SU-DHL-6 (cell line): ENCODE results near the gene RANBP9.

ENCODE experiments used
- H2AFZ ChIP-seq: fragments of 200-600 bp; sonication (generic); 2 replicates; pipeline ENCODE4 v1.6.1; 2014; ENCODE audit warnings: low read depth, mild to moderate bottlenecking, moderate library complexity, mixed read lengths, antibody characterized with exemption, low read length; ENCODE audit not compliant: severe bottlenecking
- H3F3A ChIP-seq: fragments of 200-600 bp; shearing (Covaris generic); 2 replicates; pipeline ENCODE4 v1.6.0; 2016; ENCODE audit warnings: antibody characterized with exemption, mild to moderate bottlenecking; ENCODE audit not compliant: insufficient read depth
- H3K27ac ChIP-seq: fragments of 200-600 bp; sonication (generic); 2 replicates; pipeline ENCODE4 v1.5.1; 2016; ENCODE audit warnings: low read depth, mild to moderate bottlenecking, low read length, moderate library complexity, mixed read lengths
- H3K27me3 ChIP-seq: fragments of 200-600 bp; sonication (generic), shearing (Covaris generic); 2 replicates; pipeline ENCODE4 v1.6.0; 2014; ENCODE audit warnings: mild to moderate bottlenecking, low read length
- H3K36me3 ChIP-seq: fragments of 200-600 bp; sonication (generic); 2 replicates; pipeline ENCODE4 v1.6.1; 2014; ENCODE audit warnings: mild to moderate bottlenecking, low read length, mixed read lengths
- H3K4me2 ChIP-seq: fragments of 300-600, 200-600 bp; shearing (Covaris generic), sonication (generic); 2 replicates; pipeline ENCODE4 v1.6.0; 2014; ENCODE audit warnings: low read length, low read depth, mild to moderate bottlenecking; ENCODE audit not compliant: poor library complexity, severe bottlenecking
- H3K4me3 ChIP-seq: fragments of 200-600 bp; sonication (generic); 2 replicates; pipeline ENCODE4 v1.5.1; 2014; ENCODE audit warnings: antibody characterized with exemption, low read length, mild to moderate bottlenecking, mixed read lengths; ENCODE audit not compliant: insufficient read depth, poor library complexity, severe bottlenecking
- H3K79me2 ChIP-seq: fragments of 200-600 bp; sonication (generic); 2 replicates; pipeline ENCODE4 v1.6.1; 2014; ENCODE audit warnings: mild to moderate bottlenecking, low read length, moderate library complexity; ENCODE audit not compliant: insufficient read depth
- H3K9ac ChIP-seq: fragments of 200-600 bp; sonication (generic); 2 replicates; pipeline ENCODE4 v1.7.0; 2014; ENCODE audit warnings: mild to moderate bottlenecking, low read length
- H3K9me2 ChIP-seq: fragments of 200-600 bp; sonication (generic); replicated peaks from 2 replicates; pipeline ENCODE4 v1.6.1; 2014; ENCODE audit warnings: low read length; ENCODE audit not compliant: insufficient read depth
- H3K9me3 ChIP-seq: fragments of 200-600 bp; sonication (generic); 2 replicates; pipeline ENCODE4 v1.6.1; 2014; ENCODE audit warnings: low read length, mixed read lengths; ENCODE audit not compliant: insufficient read depth
- H4K20me1 ChIP-seq: fragments of 200-600 bp; sonication (generic); 2 replicates; pipeline ENCODE4 v1.6.1; 2014; ENCODE audit warnings: low read depth, mild to moderate bottlenecking, antibody characterized with exemption, low read length, moderate library complexity, mixed read lengths
- EZH2phosphoT487 ChIP-seq: fragments of 200-600 bp; sonication (generic), shearing (Covaris generic); conservative IDR thresholded peaks from 2 replicates; pipeline ENCODE4 v1.6.1; 2018; ENCODE audit warnings: mild to moderate bottlenecking, antibody characterized with exemption, low read length, moderate library complexity, mixed read lengths
- TF ChIP-seq, protein P1 (sequence below): fragments of 200-600 bp; sonication (generic); IDR thresholded peaks from one replicate; pipeline ENCODE4 v1.5.1; 2017; ENCODE audit warnings: antibody characterized with exemption, mild to moderate bottlenecking, low read length, moderate library complexity; ENCODE audit not compliant: insufficient read depth, poor library complexity, severe bottlenecking

RANBP9 gene

DNA sequence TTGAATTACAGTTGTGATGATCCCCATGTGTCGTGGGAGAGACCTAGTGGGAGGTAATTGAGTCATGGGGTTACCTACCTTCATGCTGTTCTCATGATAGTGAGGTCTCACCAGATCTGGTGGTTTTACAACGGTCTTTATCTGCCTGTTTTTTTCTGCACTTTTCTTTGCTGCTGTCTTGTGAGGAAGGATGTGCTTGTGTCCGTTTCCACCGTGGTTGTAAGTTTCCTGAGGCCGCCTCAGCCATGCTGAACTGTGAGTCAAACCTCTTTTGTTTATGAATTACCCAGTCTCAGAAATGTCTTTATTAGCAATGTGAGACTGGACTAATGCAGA, 6.5 kb upstream of the RANBP9 start:
- TF ChIP-seq, protein P1, sequence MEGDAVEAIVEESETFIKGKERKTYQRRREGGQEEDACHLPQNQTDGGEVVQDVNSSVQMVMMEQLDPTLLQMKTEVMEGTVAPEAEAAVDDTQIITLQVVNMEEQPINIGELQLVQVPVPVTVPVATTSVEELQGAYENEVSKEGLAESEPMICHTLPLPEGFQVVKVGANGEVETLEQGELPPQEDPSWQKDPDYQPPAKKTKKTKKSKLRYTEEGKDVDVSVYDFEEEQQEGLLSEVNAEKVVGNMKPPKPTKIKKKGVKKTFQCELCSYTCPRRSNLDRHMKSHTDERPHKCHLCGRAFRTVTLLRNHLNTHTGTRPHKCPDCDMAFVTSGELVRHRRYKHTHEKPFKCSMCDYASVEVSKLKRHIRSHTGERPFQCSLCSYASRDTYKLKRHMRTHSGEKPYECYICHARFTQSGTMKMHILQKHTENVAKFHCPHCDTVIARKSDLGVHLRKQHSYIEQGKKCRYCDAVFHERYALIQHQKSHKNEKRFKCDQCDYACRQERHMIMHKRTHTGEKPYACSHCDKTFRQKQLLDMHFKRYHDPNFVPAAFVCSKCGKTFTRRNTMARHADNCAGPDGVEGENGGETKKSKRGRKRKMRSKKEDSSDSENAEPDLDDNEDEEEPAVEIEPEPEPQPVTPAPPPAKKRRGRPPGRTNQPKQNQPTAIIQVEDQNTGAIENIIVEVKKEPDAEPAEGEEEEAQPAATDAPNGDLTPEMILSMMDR: no peak
- TF ChIP-seq EZH2phosphoT487: no peak
- Histone ChIP-seq H3F3A (peaks cover 8% of the 10 kb centered on the region; the same call in 1 of the 2 replicates), H3K27ac (no peak overlapping the region), H3K4me2 (no peak overlapping the region), H3K9me3 (no peaks in the 10 kb centered on the region), H3K4me3 (no peak overlapping the region), H3K9ac (no peak overlapping the region), H3K79me2 (no peaks in the 10 kb centered on the region), H3K36me3 (no peaks in the 10 kb centered on the region), H3K9me2 (no peaks in the 10 kb centered on the region), H2AFZ (no peak overlapping the region), H3K27me3 (no peaks in the 10 kb centered on the region), H4K20me1 (no peaks in the 10 kb centered on the region)

DNA sequence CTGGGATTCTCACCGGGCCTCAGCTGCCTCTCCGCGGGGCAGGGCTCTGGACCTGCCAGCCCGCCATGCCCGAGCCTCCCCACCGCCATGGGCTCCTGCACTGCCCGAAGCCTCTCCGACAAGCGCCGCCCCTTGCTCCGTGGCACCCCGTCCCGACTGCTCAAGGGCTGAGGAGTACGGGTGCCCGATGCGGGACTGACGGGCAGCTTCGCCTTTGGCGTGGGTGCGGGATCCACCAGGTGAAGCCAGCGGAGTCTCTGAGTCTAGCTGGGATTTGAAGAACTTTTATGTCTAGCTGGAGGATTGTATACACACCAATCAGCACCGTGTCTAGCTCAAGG, 5.3 kb upstream of the RANBP9 start:
- H3K4me3 ChIP-seq: no peak overlapping the region
- H3K79me2 ChIP-seq: no peaks in the 10 kb centered on the region
- TF ChIP-seq EZH2phosphoT487: no peak
- TF ChIP-seq, protein P1: no peak
- H3K9ac ChIP-seq: no peak overlapping the region
- no peaks in the 10 kb centered on the region for H3K9me2 ChIP-seq
- no peak overlapping the region for H3K4me2 ChIP-seq
- no peak overlapping the region for H2AFZ ChIP-seq
- H3F3A ChIP-seq: peaks cover 18% of the 10 kb centered on the region
- H3K27ac ChIP-seq: no peak overlapping the region
- H3K27me3 ChIP-seq: no peaks in the 10 kb centered on the region
- no peaks in the 10 kb centered on the region for H3K9me3 ChIP-seq
- H4K20me1 ChIP-seq: no peaks in the 10 kb centered on the region
- no peaks in the 10 kb centered on the region for H3K36me3 ChIP-seq

DNA sequence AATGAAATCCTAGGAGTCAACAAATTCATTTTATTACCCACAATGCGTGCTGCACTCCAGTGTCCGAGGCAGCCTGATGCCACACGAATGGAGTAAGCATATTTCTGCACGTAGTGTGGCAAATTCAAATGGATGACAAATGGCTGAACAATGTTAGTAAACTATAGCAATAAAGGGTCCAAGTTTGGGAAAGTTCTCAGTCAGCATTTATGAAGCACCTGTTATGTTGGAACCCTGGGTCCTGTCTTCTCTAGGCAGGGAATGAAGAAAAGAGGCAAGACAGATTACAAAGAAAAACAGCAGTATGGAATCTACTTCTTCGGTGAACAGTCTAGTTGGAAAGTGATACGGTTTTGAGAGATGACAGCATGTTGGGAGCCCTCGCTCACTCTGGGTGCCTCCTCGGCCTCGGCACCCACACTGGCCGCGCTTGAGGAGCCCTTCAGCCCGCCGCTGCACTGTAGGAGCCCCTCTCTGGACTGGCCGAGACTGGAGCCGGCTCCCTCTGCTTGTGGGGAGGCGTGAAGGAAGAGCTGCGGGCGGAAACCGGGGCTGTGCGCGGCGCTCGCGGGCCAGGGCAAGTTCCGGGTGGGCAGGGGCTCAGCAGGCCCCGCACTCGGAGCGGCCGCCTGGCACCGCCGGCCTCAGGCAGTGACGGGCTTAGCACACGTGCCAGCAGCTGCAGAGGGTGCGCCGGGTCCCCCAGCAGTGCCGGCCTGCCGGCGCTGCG, 4.8 kb upstream of the RANBP9 start:
- H3K4me2 ChIP-seq: no peak overlapping the region
- H3K79me2 ChIP-seq: no peaks in the 10 kb centered on the region
- no peak overlapping the region for H3K9ac ChIP-seq
- H3K27me3 ChIP-seq: no peaks in the 10 kb centered on the region
- H3K9me3 ChIP-seq: no peaks in the 10 kb centered on the region
- no peaks in the 10 kb centered on the region for H3K9me2 ChIP-seq
- TF ChIP-seq, protein P1: no peak
- TF ChIP-seq EZH2phosphoT487: no peak
- no peak overlapping the region for H2AFZ ChIP-seq
- H3F3A ChIP-seq: peaks cover 18% of the 10 kb centered on the region
- no peak overlapping the region for H3K27ac ChIP-seq
- H3K4me3 ChIP-seq: no peak overlapping the region
- H4K20me1 ChIP-seq: no peaks in the 10 kb centered on the region
- no peaks in the 10 kb centered on the region for H3K36me3 ChIP-seq
